Muscle layer of duodenum (tissue), 2 donors: ENCODE measurements around the gene EFCAB7.
A peak's percentile ranks its signal among the peaks of the same experiment; 100 is the strongest.

Experiments used
- H3K27ac ChIP-seq: one replicate; pipeline ENCODE4 v1.7.0; 2013; ENCODE audit warnings: mild to moderate bottlenecking, low read length
- H3K27me3 ChIP-seq: one replicate; pipeline ENCODE4 v1.7.0; 2013; ENCODE audit warnings: low read depth, mild to moderate bottlenecking, control low read depth, low read length
- H3K36me3 ChIP-seq, 2 donors: one replicate each; pipeline ENCODE4 v1.7.0; 2013; ENCODE audit warnings: low read length in 2 of 2, control low read depth in 1 of 2, mild to moderate bottlenecking in 1 of 2; ENCODE audit not compliant: insufficient read depth in 2 of 2, control insufficient read depth in 1 of 2
- H3K4me1 ChIP-seq, 2 donors: one replicate each; pipeline ENCODE4 v1.7.0; 2013; ENCODE audit warnings: low read length in 2 of 2, mild to moderate bottlenecking in 2 of 2, control low read depth in 1 of 2, moderate library complexity in 1 of 2; ENCODE audit not compliant: insufficient read depth in 2 of 2, control insufficient read depth in 1 of 2
- H3K4me3 ChIP-seq, 2 donors: one replicate each; pipeline ENCODE4 v1.7.0; 2013; ENCODE audit warnings: low read length in 2 of 2, low read depth in 1 of 2, mild to moderate bottlenecking in 1 of 2
- H3K9me3 ChIP-seq, 2 donors: one replicate each; pipeline ENCODE4 v1.7.0; 2013; ENCODE audit warnings: low read length in 2 of 2, control low read depth in 1 of 2, mild to moderate bottlenecking in 1 of 2; ENCODE audit not compliant: control insufficient read depth in 1 of 2
- donor health status: healthy.

Gene EFCAB7

GRCh38 chr1:63522891-63523728 is at the start of gene EFCAB7, which contains the start of gene ITGB3BP:
TSS of gene EFCAB7 (plus strand) at chr1:63523525. CDS start at chr1:63525573, 2,048 bp downstream.
TSS of gene ITGB3BP (minus strand) at chr1:63523225. CDS start at chr1:63523133, 92 bp downstream.
- peaks cover 0 to 16% of the 10 kb centered on the region in 2 donors for H3K36me3 ChIP-seq
- peak within 1 kb of the TSS; percentile 94 to 96 for H3K4me3 ChIP-seq
- H3K4me1 ChIP-seq, result peaks cover 0 to 19% of the 10 kb centered on the region in 2 donors
- peak within 1 kb of the TSS; percentile 86 for H3K27ac ChIP-seq
- H3K9me3 ChIP-seq, result no peaks in the 10 kb centered on the region
- no peaks in the 10 kb centered on the region for H3K27me3 ChIP-seq

- Histone ChIP-seq H3K27ac (no peak overlapping the region), H3K27me3 (no peaks in the 10 kb centered on the region), H3K4me3 (no peak overlapping the region), H3K36me3 (no peaks in the 10 kb centered on the region), H3K4me1 (no peaks in the 10 kb centered on the region), H3K9me3 (no peaks in the 10 kb centered on the region)
These were observed 47.6 kb upstream of the EFCAB7 start for GRCh38 chr1:63475761-63476160.

- no peaks in the 10 kb centered on the region for H3K9me3 ChIP-seq
- H3K27me3 ChIP-seq, result no peaks in the 10 kb centered on the region
- H3K4me3 ChIP-seq, result no peak overlapping the region
- no peak overlapping the region for H3K27ac ChIP-seq
- H3K4me1 ChIP-seq, result no peaks in the 10 kb centered on the region
- H3K36me3 ChIP-seq, result no peaks in the 10 kb centered on the region
These were observed 43.3 kb upstream of the EFCAB7 start for GRCh38 chr1:63480057-63480456.

GRCh38 chr1:63486629-63487028 is 36.7 kb upstream of the EFCAB7 start:
- Histone ChIP-seq H3K27ac (no peak overlapping the region), H3K9me3 (no peaks in the 10 kb centered on the region), H3K4me1 (no peaks in the 10 kb centered on the region), H3K27me3 (no peaks in the 10 kb centered on the region), H3K4me3 (no peak overlapping the region), H3K36me3 (no peaks in the 10 kb centered on the region)

GRCh38 chr1:63487336-63488065 is 35.8 kb upstream of the EFCAB7 start:
- H3K9me3 ChIP-seq, result no peaks in the 10 kb centered on the region
- no peaks in the 10 kb centered on the region for H3K4me1 ChIP-seq
- no peak overlapping the region for H3K4me3 ChIP-seq
- no peaks in the 10 kb centered on the region for H3K27me3 ChIP-seq
- no peak overlapping the region for H3K27ac ChIP-seq
- H3K36me3 ChIP-seq, result no peaks in the 10 kb centered on the region

GRCh38 chr1:63497577-63497976 is 25.7 kb upstream of the EFCAB7 start:
- no peaks in the 10 kb centered on the region for H3K9me3 ChIP-seq
- H3K27me3 ChIP-seq, result no peaks in the 10 kb centered on the region
- H3K36me3 ChIP-seq, result no peaks in the 10 kb centered on the region
- no peak overlapping the region for H3K4me3 ChIP-seq
- H3K27ac ChIP-seq, result no peak overlapping the region
- H3K4me1 ChIP-seq, result no peaks in the 10 kb centered on the region

- no peaks in the 10 kb centered on the region for H3K4me1 ChIP-seq
- no peak overlapping the region for H3K4me3 ChIP-seq
- no peak overlapping the region for H3K27ac ChIP-seq
- no peaks in the 10 kb centered on the region for H3K27me3 ChIP-seq
- H3K36me3 ChIP-seq, result no peaks in the 10 kb centered on the region
- no peaks in the 10 kb centered on the region for H3K9me3 ChIP-seq
These were observed 25.2 kb upstream of the EFCAB7 start for GRCh38 chr1:63498106-63498505.

GRCh38 chr1:63501256-63501655 is 22.1 kb upstream of the EFCAB7 start:
- Histone ChIP-seq H3K4me1 (no peaks in the 10 kb centered on the region), H3K36me3 (no peaks in the 10 kb centered on the region), H3K27me3 (no peaks in the 10 kb centered on the region), H3K4me3 (no peak overlapping the region), H3K27ac (no peak overlapping the region), H3K9me3 (no peaks in the 10 kb centered on the region)

GRCh38 chr1:63506782-63507181 is 16.5 kb upstream of the EFCAB7 start:
- H3K36me3 ChIP-seq, result no peaks in the 10 kb centered on the region
- no peak overlapping the region for H3K4me3 ChIP-seq
- H3K9me3 ChIP-seq, result no peaks in the 10 kb centered on the region
- H3K4me1 ChIP-seq, result no peaks in the 10 kb centered on the region
- H3K27me3 ChIP-seq, result no peaks in the 10 kb centered on the region
- H3K27ac ChIP-seq, result no peak overlapping the region

GRCh38 chr1:63509718-63510117 is 13.6 kb upstream of the EFCAB7 start:
- H3K4me1 ChIP-seq, result no peaks in the 10 kb centered on the region
- H3K36me3 ChIP-seq, result no peaks in the 10 kb centered on the region
- no peaks in the 10 kb centered on the region for H3K27me3 ChIP-seq
- H3K4me3 ChIP-seq, result no peak overlapping the region
- H3K27ac ChIP-seq, result no peak overlapping the region
- no peaks in the 10 kb centered on the region for H3K9me3 ChIP-seq

GRCh38 chr1:63512584-63512983 is 10.7 kb upstream of the EFCAB7 start:
- Histone ChIP-seq H3K4me3 (no peak overlapping the region), H3K27me3 (no peaks in the 10 kb centered on the region), H3K27ac (no peak overlapping the region), H3K36me3 (no peaks in the 10 kb centered on the region), H3K9me3 (no peaks in the 10 kb centered on the region), H3K4me1 (no peaks in the 10 kb centered on the region)
